ENCODE data around the gene ZNF862. TPM values are rescaled to one million over a fixed set of nuclear protein-coding genes. Genes with fewer than 3 reads are reported as not detected.

The ZNF862 gene
- total RNA-seq, 1 donor = 8.7 TPM

- H2AFZ ChIP-seq (ENCODE audit: low read length) = no peak overlapping the region
- no peaks in the 10 kb centered on the region for H3K36me3 ChIP-seq (ENCODE audit: insufficient read depth, low read length)
- H3K4me2 ChIP-seq (ENCODE audit: insufficient read depth, low read length) = no peak overlapping the region
- TF ChIP-seq CTCF (IDR thresholded peaks at IDR 0.05; ENCODE audit: extremely low read depth, low read depth, low read length) = no peak
- no peaks in the 10 kb centered on the region for H3K9me3 ChIP-seq (ENCODE audit: low read depth, low read length)
- no peak overlapping the region for H3K4me3 ChIP-seq (ENCODE audit: insufficient read depth, low read length)
- no peak for DNase-seq (ENCODE audit: insufficient read length, low spot score, missing footprints)
- H3K27me3 ChIP-seq (ENCODE audit: insufficient read depth, low read length) = no peaks in the 10 kb centered on the region
- H3K4me1 ChIP-seq (ENCODE audit: insufficient read depth, low read length) = no peaks in the 10 kb centered on the region
- no peaks in the 10 kb centered on the region for H4K20me1 ChIP-seq (ENCODE audit: insufficient read depth, low read length)
- no peaks in the 10 kb centered on the region for H3K79me2 ChIP-seq (ENCODE audit: insufficient read depth, low read length)
- H3K27ac ChIP-seq (ENCODE audit: low read depth, low read length) = no peak overlapping the region
Measured at GRCh38 chr7:149800169-149800555, 38.0 kb upstream of the ZNF862 start.

- H4K20me1 ChIP-seq (ENCODE audit: insufficient read depth, low read length) = no peaks in the 10 kb centered on the region
- no peaks in the 10 kb centered on the region for H3K79me2 ChIP-seq (ENCODE audit: insufficient read depth, low read length)
- DNase-seq (ENCODE audit: insufficient read length, low spot score, missing footprints) = no peak
- no peaks in the 10 kb centered on the region for H3K4me1 ChIP-seq (ENCODE audit: insufficient read depth, low read length)
- H3K9me3 ChIP-seq (ENCODE audit: low read depth, low read length) = no peaks in the 10 kb centered on the region
- H3K36me3 ChIP-seq (ENCODE audit: insufficient read depth, low read length) = no peaks in the 10 kb centered on the region
- H3K27me3 ChIP-seq (ENCODE audit: insufficient read depth, low read length) = no peaks in the 10 kb centered on the region
- H3K4me2 ChIP-seq (ENCODE audit: insufficient read depth, low read length) = no peak overlapping the region
- TF ChIP-seq CTCF (IDR thresholded peaks at IDR 0.05; ENCODE audit: extremely low read depth, low read depth, low read length) = no peak
- no peak overlapping the region for H3K27ac ChIP-seq (ENCODE audit: low read depth, low read length)
- H3K4me3 ChIP-seq (ENCODE audit: insufficient read depth, low read length) = no peak overlapping the region
- no peak overlapping the region for H2AFZ ChIP-seq (ENCODE audit: low read length)
Measured at GRCh38 chr7:149801002-149801566, 37.1 kb upstream of the ZNF862 start.

GRCh38 chr7:149801816-149802215, 36.4 kb upstream of the ZNF862 start:
- H3K27ac ChIP-seq (ENCODE audit: low read depth, low read length) = no peak overlapping the region
- H3K27me3 ChIP-seq (ENCODE audit: insufficient read depth, low read length) = no peaks in the 10 kb centered on the region
- H2AFZ ChIP-seq (ENCODE audit: low read length) = no peak overlapping the region
- no peak for DNase-seq (ENCODE audit: insufficient read length, low spot score, missing footprints)
- no peaks in the 10 kb centered on the region for H3K9me3 ChIP-seq (ENCODE audit: low read depth, low read length)
- no peak overlapping the region for H3K4me2 ChIP-seq (ENCODE audit: insufficient read depth, low read length)
- H3K4me1 ChIP-seq (ENCODE audit: insufficient read depth, low read length) = no peaks in the 10 kb centered on the region
- H3K4me3 ChIP-seq (ENCODE audit: insufficient read depth, low read length) = no peak overlapping the region
- no peaks in the 10 kb centered on the region for H3K79me2 ChIP-seq (ENCODE audit: insufficient read depth, low read length)
- no peak for TF ChIP-seq CTCF (IDR thresholded peaks at IDR 0.05; ENCODE audit: extremely low read depth, low read depth, low read length)
- no peaks in the 10 kb centered on the region for H4K20me1 ChIP-seq (ENCODE audit: insufficient read depth, low read length)
- no peaks in the 10 kb centered on the region for H3K36me3 ChIP-seq (ENCODE audit: insufficient read depth, low read length)

GRCh38 chr7:149802966-149803365, 35.2 kb upstream of the ZNF862 start:
- no peak overlapping the region for H3K27ac ChIP-seq (ENCODE audit: low read depth, low read length)
- no peak overlapping the region for H3K4me2 ChIP-seq (ENCODE audit: insufficient read depth, low read length)
- H3K4me1 ChIP-seq (ENCODE audit: insufficient read depth, low read length) = no peaks in the 10 kb centered on the region
- no peak for TF ChIP-seq CTCF (IDR thresholded peaks at IDR 0.05; ENCODE audit: extremely low read depth, low read depth, low read length)
- H2AFZ ChIP-seq (ENCODE audit: low read length) = no peak overlapping the region
- DNase-seq (ENCODE audit: insufficient read length, low spot score, missing footprints) = no peak
- no peaks in the 10 kb centered on the region for H3K79me2 ChIP-seq (ENCODE audit: insufficient read depth, low read length)
- no peaks in the 10 kb centered on the region for H3K36me3 ChIP-seq (ENCODE audit: insufficient read depth, low read length)
- no peaks in the 10 kb centered on the region for H4K20me1 ChIP-seq (ENCODE audit: insufficient read depth, low read length)
- H3K27me3 ChIP-seq (ENCODE audit: insufficient read depth, low read length) = no peaks in the 10 kb centered on the region
- no peaks in the 10 kb centered on the region for H3K9me3 ChIP-seq (ENCODE audit: low read depth, low read length)
- H3K4me3 ChIP-seq (ENCODE audit: insufficient read depth, low read length) = no peak overlapping the region

Data from osteoblast (primary cell).